NCI-H146 treated with DMSO at 0.1 percent for 48 hours (cell line): ENCODE measurements around the gene SEPTIN8.

ENCODE experiments used
- DNase-seq: peaks from one replicate; lab custom pipeline; 2025; ENCODE audit not compliant: unreplicated experiment; lab: John Stamatoyannopoulos, UW

SEPTIN8 gene

DNA sequence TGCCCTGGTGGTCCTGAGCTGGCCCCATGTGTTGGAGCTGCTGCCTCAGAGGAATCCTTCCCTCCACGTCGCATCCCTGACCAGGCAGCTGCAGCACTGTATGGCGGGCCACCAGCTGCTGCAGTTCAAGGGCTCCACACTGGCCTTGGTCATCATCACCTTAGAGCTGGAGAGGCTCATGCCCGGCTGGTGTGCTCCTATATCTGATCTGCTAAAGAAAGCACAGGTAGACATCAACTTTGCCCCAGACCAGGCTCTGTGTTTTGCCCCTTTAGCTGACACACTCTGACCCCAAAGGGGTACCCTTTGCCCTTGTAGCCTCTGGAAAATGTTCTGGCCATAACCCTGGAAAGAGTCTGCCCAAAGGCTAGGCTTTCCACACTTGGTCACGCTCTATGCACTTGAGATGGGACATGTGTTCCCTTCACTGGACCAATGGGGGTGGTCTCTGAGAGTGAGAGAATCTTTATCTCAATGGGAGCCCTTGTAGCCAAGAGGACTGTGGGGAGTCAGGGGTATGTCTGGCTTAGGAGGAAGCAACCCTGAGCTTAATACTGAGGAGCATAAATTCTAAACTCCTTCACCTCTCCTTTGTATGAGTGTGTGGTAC is 25.0 kb downstream of the SEPTIN8 start:
- DNase-seq, result no peak

DNA sequence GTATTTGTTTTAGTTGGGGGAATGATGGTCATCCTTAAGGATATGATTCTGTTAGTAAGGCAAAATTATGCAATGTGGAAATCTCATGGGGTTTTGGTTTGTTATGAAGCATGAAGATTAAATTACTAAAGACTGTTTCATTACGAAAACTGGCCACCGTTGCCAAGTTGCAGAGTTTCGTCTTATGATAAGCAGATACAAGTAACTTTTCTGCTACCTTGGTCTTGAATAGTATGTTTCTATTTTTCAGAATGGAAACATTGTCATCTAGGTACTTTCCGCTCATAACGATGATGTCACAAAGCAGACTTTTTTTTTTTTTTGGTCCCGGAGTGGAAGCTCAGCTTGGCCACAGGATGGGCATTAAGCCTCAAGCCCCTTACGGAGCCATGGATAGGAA is 25.6 kb downstream of the SEPTIN8 start:
- no peak for DNase-seq

DNA sequence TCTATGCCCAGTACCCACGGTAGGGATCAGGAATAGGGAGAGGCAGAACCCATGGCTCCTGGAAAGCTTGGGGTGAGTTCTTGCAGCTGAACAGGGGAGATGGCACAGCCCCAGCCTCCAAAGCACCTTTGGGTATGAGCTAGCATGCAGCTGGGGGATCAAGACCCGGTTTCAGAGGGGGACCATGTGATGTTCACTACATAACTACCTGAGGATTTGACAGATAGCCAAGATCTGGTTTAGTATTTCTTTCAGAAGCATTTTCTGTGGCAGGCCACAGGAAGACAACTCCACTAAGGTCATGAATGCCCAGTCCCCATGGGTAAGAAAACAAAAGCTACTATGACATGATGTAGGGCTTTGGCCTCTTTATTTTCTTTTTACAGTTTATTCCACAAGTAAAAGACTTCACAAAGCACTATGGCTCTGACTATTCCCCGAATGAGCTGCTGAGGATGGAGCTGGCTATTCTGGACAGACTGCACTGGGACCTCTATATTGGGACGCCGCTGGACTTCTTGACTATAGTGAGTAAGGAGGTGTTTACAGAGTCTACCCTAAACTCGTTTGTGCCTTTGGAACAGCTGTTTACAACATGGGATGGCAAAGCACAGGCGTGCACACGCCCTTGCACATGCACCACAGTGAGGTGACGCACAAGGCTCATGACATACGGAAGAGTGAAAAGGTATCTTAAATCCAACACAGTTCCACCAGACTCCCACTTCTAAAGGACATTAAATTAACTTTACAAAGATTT is 26.4 kb downstream of the SEPTIN8 start:
- DNase-seq, result no peak

DNA sequence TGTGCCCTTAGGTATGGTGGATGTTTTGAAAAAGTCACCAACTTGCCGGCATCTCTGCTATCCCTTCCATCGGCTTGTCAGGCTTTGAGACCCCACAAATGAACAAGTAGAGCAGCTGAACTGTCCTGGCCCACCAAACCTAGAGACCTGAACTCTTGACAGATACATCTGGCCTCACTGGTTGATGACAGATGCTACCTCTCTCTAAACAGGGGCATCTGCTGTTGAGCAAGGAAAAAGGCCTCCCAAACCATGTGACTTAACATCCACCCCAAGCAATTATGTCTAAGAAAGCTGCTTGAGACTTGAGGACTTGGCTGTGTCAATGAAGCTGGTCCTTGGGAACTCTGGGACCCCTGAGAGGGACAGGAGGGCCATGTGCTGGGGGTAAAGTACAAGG is 27.5 kb downstream of the SEPTIN8 start:
- no peak for DNase-seq

DNA sequence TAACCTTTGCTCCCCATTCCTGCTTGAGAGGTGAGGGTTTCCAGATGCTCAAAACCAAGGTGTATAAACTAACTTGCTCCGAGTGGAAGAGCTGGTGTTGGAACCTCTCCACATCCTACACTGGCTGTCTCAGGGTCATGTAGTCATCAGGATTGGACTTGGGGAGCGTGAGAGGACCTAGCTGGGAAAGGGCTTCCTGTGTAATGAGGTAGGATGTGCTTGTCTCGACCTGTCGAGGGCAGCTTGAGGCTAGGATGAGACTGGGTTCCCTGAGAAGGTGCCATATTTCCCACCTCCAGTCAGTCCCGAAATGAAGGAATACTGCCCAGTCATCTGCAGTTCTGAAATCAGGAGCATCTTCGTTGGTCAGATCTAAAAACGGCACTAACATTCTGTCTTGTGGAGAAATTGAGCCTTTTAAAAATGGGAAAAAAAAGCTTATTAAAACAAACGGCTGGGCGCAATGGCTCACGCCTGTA is 28.5 kb downstream of the SEPTIN8 start:
- DNase-seq, result no peak

DNA sequence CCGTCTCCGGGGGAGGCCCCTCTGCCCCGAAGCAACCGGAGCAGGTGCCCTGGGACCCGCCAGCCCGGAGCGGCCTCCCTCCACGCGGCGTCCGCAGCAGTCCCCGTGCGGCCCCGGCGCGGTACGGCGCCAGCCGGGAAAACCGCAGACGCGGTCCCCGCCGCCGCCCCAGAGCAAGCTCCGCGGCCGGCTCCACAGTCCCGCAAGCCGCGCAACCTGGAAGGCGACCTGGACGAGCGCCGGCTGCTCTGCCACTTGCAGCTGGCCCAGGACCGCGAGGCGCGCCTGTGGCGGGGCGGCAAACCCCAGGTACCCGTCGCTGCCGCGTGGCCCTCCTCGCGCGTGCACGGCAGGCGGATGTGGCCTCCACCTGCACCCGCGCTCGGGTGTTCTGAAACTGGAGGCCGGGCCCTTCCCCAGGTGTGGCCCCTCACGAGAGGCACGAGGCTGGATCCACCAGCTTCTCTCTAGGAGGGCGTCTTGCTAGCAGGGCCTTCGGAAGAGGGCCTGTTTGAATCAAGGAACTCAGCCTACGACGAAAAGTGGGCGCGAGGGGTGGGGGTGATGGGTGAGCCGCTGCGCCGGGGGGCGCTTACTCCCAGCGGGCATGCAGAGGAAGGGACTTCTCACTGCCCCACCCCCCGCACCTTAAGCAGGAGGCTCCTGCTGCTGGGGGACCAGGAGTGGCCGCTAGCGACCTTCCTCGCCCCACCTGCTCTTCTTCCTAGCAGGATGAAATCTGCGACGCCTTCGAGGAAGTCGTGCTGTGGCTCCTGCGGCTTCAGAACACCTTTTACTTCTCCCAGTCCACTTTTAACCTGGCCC is 29.2 kb downstream of the SEPTIN8 start:
- no peak for DNase-seq

DNA sequence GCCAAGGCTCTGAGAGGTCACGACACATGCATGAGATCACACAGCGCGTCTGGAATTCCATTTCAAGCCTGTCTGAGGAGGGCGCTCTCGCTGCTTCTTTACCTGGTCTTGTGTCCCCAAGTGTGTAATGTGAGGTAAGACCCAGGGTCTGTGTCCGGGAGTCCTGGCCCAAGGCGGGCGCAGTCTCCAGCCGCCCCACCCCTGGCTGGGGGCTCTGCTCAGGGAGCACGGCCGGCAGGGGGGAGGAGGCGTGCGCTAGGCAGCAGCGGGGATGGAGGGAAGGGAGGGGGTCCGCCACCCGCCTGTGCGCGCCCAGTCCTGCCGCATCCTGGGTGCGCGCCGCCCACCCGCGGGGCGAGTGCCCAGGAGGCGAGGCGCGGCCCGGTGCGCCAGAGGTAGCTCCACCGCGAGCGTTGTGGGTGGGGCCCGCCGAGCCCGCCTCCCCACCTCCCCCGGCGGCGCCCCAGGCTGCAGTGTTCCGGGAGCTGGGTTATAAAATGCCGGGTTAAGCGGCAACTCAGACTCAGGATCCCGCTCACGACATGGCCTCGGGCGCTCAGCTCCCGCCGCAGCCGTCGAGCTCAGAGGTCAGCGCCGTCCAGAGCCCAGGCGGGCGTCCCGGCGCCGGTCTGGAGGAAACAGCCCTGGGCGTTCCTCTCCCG is 30.0 kb downstream of the SEPTIN8 start, which contains the start of gene CCNI2:
CCNI2 (plus strand) TSS at position 473 of the 662 bp plus-strand sequence; CDS start at position 543, 70 bp downstream.
- no peak for DNase-seq

DNA sequence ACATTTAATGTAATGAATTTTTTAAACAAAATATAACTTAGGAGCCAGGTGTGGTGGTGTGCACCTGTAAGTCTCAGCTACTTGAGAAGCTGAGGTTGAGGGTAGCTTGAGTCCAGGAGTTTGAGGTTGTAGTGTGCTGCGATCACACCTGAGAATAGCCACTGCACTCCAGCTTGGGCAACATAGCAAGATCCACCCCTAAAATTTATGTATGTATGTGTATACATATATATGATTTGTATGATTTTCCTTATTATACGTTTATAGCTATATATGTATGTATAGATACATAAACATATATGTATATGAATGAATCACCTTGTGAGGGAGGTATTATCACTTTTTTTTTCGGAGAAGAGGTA is 30.5 kb downstream of the SEPTIN8 start:
- no peak for DNase-seq

DNA sequence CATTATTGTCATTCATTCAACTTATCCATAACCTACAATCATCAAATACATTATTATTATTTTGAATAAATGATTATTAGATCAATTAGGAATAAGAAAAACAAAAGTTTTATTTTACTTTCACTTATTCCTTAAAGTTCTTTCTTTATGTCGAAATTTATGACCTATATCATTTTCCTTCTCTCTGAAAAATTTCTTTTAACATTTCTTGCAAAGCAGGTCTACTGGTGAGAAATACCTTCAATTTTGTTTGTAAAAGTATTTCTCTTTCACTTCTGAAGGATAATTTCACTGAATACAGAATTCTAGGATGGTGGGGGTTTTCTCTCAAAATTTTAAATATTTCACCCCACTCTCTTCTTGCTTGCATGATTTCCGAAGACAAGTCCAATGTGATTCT is 32.4 kb downstream of the SEPTIN8 start:
- DNase-seq, result no peak

DNA sequence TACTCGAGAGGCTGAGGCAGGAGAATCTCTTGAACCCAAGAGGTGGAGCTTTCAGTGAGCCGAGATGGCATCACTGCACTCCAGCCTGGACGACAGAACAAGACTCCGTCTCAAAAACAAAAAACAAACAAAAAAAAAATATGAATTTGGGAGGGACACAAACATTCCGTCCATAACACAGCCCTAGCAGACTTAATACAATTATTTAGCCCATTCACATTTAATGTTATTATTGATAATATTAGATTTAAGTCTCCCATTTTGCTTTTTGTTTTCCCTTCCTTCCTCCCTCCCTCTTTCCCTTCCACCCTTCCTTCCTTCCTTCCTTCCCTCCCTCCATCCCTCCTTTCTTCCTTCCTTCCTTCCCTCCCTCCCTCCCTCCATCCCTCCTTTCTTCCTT is 34.4 kb downstream of the SEPTIN8 start:
- DNase-seq, result no peak

DNA sequence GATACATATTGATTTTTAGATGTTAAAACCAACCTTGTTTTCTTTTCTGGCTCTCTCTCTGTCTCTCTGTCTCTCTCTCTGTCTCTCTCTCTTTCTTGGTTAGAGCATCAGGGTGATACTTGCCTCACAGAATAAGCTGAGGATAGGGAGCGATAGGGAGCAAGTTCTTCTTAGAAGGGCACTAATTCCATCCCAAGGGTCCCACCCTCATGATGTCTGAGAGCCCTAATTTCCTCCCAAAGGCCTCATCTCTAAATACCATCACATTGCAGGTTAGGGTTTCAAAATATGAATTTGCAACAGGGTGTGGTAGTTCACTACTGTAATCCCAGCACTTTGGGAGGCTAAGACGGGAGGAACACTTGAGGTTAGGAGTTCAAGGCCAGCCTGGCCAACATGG is 34.9 kb downstream of the SEPTIN8 start:
- no peak for DNase-seq

DNA sequence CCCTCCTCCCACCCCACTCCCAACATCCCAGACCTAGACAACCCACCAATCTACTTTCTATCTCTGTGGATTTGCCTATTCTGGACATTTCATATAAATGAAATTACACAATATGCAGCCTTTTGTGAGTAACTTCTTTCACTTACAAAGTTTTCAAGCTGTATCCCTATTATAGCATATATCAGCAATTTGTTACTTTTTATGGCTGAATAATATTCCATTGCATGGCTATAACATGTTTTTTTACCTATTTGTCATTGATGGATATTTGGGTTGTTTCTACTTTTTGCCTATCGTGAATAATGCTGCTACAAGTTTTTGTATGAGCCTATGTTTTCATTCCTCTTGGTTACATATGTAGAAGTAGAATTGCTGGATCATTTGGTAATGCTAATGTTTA is 37.8 kb downstream of the SEPTIN8 start:
- DNase-seq, result no peak

DNA sequence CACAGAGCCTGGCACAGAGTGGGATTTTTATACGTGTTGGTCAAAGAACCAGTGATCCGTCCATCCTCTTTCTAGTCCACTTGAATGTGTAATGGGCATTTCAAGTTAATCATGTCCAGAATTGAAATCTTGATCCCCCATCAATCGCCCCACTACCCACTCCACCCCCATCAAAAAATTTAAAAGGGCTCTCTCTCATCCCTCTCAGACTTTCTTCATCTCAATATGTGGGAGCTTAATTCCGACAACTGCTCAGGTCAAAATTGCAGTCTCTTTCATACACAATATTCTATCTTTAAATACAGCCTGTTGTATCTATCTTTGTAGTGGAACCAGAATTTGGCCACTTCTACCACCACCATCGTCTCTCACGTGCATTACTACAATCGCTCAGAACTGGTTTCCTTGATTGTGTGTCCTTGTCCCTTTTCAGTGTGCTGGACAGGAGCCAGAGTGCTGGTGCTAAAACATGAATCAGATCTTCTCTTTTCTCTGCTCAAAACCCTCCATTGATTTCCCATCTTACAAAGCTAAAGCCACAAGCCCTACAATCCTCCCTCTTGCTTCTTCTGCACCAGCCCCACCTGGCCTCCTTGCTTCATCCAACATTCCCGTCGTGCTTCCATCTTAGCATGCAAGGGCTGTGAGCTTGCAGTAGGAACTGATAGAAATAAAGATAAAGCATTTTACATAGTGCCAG is 38.9 kb downstream of the SEPTIN8 start:
- DNase-seq, result no peak

DNA sequence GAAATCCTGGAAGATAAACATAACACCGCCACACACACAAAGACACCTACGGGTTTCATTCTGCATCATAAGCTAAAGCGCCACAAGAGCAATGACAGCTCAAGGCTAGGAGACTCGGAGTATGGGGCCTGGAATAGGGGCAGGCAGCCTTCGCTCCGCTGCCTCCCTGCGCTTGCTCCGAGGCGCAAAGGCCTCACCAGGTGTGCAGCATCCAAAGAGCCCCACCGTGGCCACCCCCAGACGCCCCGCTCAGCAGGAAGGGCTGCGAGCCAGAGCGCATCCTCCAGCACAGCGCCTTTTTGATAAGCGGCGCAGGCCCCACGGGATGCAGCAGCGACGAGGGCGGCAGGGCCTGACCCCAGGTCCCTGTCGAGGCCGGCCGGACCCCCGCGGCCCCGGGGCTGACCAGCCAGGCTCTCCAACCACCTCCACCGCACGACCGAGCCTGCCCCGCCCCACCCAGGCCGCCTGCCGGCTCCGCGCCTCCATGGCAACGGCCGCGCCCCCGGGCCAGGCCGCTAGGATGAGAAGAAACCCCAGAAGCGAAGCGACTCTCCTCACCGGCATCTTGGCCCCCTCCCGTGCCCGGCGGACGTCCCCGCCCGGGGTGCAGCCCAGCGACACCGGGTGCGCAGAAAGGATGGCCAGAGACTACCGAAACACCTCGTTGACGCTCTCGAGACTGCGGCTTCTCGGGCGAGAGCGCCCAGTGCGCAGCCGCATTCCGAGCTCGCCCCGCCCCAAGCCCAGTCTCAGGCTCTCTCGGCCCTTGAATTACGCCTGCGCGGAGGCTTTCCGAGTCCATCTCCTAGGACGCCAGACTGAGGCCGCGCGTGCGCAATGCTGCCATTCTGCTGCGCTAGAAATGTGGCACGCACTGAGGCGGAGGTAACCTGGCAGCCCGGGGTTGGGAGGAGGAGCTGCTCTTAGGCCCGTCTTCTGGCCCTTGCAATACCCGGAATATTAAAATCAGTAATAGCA is 39.9 kb downstream of the SEPTIN8 start, which contains the start of gene KIF3A:
KIF3A (minus strand) TSS at position 694 of the 981 bp plus-strand sequence; CDS start at position 567, 127 bp downstream.
- DNase-seq, result peak; percentile 88

DNA sequence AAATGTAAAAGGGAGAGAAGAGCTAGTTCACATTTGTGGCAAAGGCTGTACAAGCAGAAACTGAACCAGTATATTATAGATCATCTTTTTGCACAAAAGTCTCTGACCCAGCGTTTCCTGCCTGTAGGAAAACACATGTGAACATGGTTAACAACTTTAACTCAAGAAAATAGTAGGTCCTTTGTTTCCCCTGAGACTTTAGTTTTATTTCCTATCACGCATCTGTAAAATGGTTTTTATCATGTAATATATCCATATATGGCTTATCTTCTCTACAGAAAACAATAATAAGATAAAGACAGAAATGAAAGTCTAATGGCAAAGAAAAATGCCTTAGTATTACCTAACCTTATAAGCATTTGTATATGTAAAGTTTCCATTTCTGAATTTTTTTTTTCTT is 42.4 kb downstream of the SEPTIN8 start:
- DNase-seq, result no peak

DNA sequence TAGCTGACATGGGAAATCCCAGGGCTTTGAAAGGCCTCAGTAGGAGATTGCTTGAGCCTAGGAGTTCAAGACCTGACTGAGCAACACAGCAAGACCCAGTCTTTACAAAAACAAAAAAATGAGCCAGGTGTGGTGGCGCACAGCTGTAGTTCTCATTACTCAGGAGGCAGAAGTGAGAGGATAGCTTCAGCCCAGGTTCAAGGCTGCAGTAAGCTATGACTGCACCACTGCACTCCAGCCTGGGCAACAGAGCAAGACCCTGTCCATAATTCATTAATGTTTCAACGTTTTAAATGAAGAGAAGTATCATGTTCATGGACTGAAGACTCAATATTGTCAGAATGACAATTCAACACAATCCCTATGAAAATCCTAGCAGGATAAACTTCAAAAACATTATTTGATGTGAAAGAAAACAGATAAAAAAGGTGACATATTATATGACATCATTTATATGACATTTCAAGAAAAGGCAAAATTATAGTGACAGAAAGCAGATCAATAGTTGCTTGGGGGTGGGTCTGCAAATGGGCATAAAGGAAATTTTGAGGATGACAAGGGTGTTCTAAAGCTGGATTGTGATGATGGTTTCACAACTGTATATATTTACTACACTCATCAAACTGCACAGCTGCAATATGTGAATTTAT is 43.4 kb downstream of the SEPTIN8 start:
- DNase-seq, result no peak

DNA sequence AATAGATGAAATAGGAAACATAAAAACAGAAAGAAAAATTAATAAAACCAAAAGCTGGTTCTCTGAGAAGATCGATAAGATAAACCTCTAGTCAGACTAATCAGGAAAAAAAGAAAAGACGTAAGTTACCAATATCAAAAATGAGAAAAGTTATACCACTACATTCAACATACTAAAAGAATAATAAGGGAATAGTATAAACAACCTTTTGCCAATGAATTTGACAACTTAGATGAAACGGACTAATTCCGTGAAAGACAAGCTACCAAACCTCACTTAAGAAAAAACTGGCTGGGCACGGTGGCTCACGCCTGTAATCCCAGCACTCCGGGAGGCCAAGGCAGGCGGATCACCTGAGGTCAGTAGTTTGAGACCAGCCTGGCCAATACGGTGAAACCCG is 47.1 kb downstream of the SEPTIN8 start:
- DNase-seq, result no peak

DNA sequence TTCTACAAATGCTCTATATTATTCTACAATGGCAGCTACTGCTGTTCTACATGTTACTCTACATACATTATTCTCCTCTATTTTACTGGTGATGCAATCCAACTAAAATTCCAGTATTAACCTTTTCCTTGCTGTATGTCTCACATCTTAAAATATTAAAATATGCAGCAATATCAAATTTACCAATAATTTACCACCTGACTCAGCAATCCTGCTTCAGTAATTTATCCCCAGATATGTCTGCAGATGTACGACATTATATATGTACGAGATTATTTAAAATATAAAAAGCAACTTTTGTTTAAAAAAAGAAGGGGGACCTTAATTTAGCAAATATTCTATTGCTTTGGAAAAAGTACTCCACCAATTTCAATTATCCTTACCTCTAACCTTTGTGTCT is 51.3 kb downstream of the SEPTIN8 start:
- no peak for DNase-seq
